Liver (tissue), 9 donors: ENCODE measurements around the gene MEOX1. TPM values are rescaled to one million over a fixed set of nuclear protein-coding genes. Genes with fewer than 3 reads are reported as not detected.

Source experiments
- DNase-seq: peaks from one replicate; pipeline ENCODE4 v3.0.0-alpha.2; 2017; ENCODE audit warnings: low spot score
- H3K27ac ChIP-seq, 2 donors: one replicate each; pipeline ENCODE4 v1.7.0; 2013; ENCODE audit warnings: inconsistent platforms in 2 of 2, low read length in 2 of 2, control low read depth in 1 of 2, low read depth in 1 of 2, mild to moderate bottlenecking in 1 of 2
- H3K27me3 ChIP-seq, 4 donors: one replicate each; pipeline versions ENCODE4 v1.6.1 to v1.7.0; 2013; ENCODE audit warnings: low read length in 3 of 4, inconsistent platforms in 1 of 4, mild to moderate bottlenecking in 1 of 4, moderate library complexity in 1 of 4; ENCODE audit not compliant: control insufficient read depth in 4 of 4, insufficient read depth in 4 of 4
- H3K36me3 ChIP-seq, 4 donors: one replicate each; pipeline versions ENCODE4 v1.6.1 to v1.7.0; 2013; ENCODE audit warnings: low read length in 3 of 4, mild to moderate bottlenecking in 3 of 4, low read depth in 1 of 4, moderate library complexity in 1 of 4; ENCODE audit not compliant: control insufficient read depth in 4 of 4, insufficient read depth in 3 of 4
- H3K4me1 ChIP-seq, 4 donors: one replicate each; pipeline versions ENCODE4 v1.6.1 to v1.7.0; 2013; ENCODE audit warnings: low read length in 3 of 4, mild to moderate bottlenecking in 3 of 4, moderate library complexity in 1 of 4; ENCODE audit not compliant: control insufficient read depth in 4 of 4, insufficient read depth in 4 of 4
- H3K4me3 ChIP-seq, 3 donors: one replicate each; pipeline versions ENCODE4 v1.6.1 to v1.7.0; 2013; ENCODE audit warnings: low read length in 3 of 3, control low read depth in 1 of 3, low read depth in 1 of 3, mild to moderate bottlenecking in 1 of 3
- H3K9ac ChIP-seq, 2 donors: one replicate each; pipeline ENCODE4 v1.7.0; 2013; ENCODE audit warnings: low read length in 2 of 2, mild to moderate bottlenecking in 2 of 2, moderate library complexity in 2 of 2, control low read depth in 1 of 2, low read depth in 1 of 2
- H3K9me3 ChIP-seq, 4 donors: one replicate each; pipeline versions ENCODE4 v1.6.1 to v1.7.0; 2013; ENCODE audit warnings: low read length in 3 of 4; ENCODE audit not compliant: control insufficient read depth in 4 of 4
- EGR1 ChIP-seq, 2 donors: IDR thresholded peaks; 2 replicates each; pipeline ENCODE4 v1.6.1; 2016 to 2018; ENCODE audit warnings: antibody characterized with exemption in 2 of 2, low read depth in 2 of 2
- FOXA1 ChIP-seq: IDR thresholded peaks from 2 replicates; pipeline ENCODE4 v1.6.1; 2016; ENCODE audit warnings: antibody characterized with exemption
- FOXA2 ChIP-seq: IDR thresholded peaks from 2 replicates; pipeline ENCODE4 v1.6.1; 2016; ENCODE audit warnings: antibody characterized with exemption
- GABPA ChIP-seq, 2 donors: IDR thresholded peaks in 1 of 2; conservative IDR thresholded peaks in 1 of 2; 2 replicates each; pipeline ENCODE4 v1.6.1; 2016; ENCODE audit warnings: antibody characterized with exemption in 2 of 2, mild to moderate bottlenecking in 1 of 2, moderate library complexity in 1 of 2
- HNF4A ChIP-seq, 2 donors: conservative IDR thresholded peaks; 2 replicates each; pipeline ENCODE4 v1.6.1; 2016; ENCODE audit warnings: antibody characterized with exemption in 2 of 2, mild to moderate bottlenecking in 2 of 2
- HNF4G ChIP-seq: IDR thresholded peaks from 2 replicates; pipeline ENCODE4 v1.6.1; 2016; ENCODE audit warnings: antibody characterized with exemption
- JUND ChIP-seq, 2 donors: IDR thresholded peaks; 2 replicates each; pipeline ENCODE4 v1.6.1; 2016; ENCODE audit warnings: antibody characterized with exemption in 2 of 2
- NR2F2 ChIP-seq: IDR thresholded peaks from 2 replicates; pipeline ENCODE4 v1.6.1; 2016; ENCODE audit warnings: antibody characterized with exemption
- RAD21 ChIP-seq, 2 donors: IDR thresholded peaks; 2 replicates each; pipeline ENCODE4 v1.6.1; 2016; ENCODE audit warnings: antibody characterized with exemption in 2 of 2, mild to moderate bottlenecking in 2 of 2
- REST ChIP-seq: IDR thresholded peaks from 2 replicates; pipeline ENCODE4 v1.6.1; 2016; ENCODE audit warnings: antibody characterized with exemption, mild to moderate bottlenecking
- RXRA ChIP-seq, 2 donors: IDR thresholded peaks; 2 replicates each; pipeline ENCODE4 v1.6.1; 2017 to 2018; ENCODE audit warnings: antibody characterized with exemption in 2 of 2, mild to moderate bottlenecking in 1 of 2
- SP1 ChIP-seq: IDR thresholded peaks from 2 replicates; pipeline ENCODE4 v1.6.1; 2018; ENCODE audit warnings: antibody characterized with exemption, mild to moderate bottlenecking
- TAF1 ChIP-seq: conservative IDR thresholded peaks from 2 replicates; pipeline ENCODE4 v1.6.1; 2016; ENCODE audit warnings: antibody characterized with exemption, mild to moderate bottlenecking
- YY1 ChIP-seq: IDR thresholded peaks from 2 replicates; pipeline ENCODE4 v1.6.1; 2016; ENCODE audit warnings: antibody characterized with exemption, mild to moderate bottlenecking
- WGBS: extraction: QIAGEN DNeasy Blood & Tissue Kit; methylation state at CpG from one replicate; pipeline ENCODE4 v1.1.7; 2013; 5-methylcytosine and 5-hydroxymethylcytosine counted together
- polyA plus RNA-seq, 2 donors: library from polyadenylated mRNA; stranded (reverse) in 1 of 2; unstranded in 1 of 2; fragments of 200-250 nt in 1 of 2; fragments of >200 nt in 1 of 2; fragmentation: Nextera tagmentation in 1 of 2; extraction: Ambion mirVana in 1 of 2; gene quantifications; one replicate each; pipeline versions ENCODE4 v1.2.1 to v1.2.3, GENCODE V29; 2013 to 2015
- total RNA-seq, 2 donors: library from RNA; depleted of rRNA; stranded (reverse); fragments of >200 nt; gene quantifications; one replicate each; pipeline ENCODE4 v1.2.3, GENCODE V29; 2014
- TF ChIP-seq, protein P1 (sequence below): IDR thresholded peaks from 2 replicates; pipeline ENCODE4 v1.6.1; 2016; ENCODE audit warnings: antibody characterized with exemption
- TF ChIP-seq, protein P2 (sequence below): fragments of 150-350 bp; IDR thresholded peaks from 2 replicates; pipeline ENCODE4 v1.5.1; 2017; ENCODE audit warnings: improper control_type of control experiment, low read depth, low read length; ENCODE audit not compliant: missing input control
- TF ChIP-seq, protein P3 (sequence below): IDR thresholded peaks from 2 replicates; pipeline ENCODE4 v1.6.1; 2016; ENCODE audit warnings: antibody characterized with exemption
- donor health status: healthy.
- donor health status: healthy.
- donor health status: healthy.
- donor health status: healthy.
- donor health status: healthy.

The MEOX1 gene
- total and polyA plus RNA-seq, 4 donors: 0.05 to 0.33 TPM; not detected in 2

- Histone ChIP-seq H3K4me3 (no peak overlapping the region), H3K27me3 (no peaks in the 10 kb centered on the region), H3K27ac (no peak overlapping the region), H3K9ac (no peak overlapping the region), H3K9me3 (no peaks in the 10 kb centered on the region), H3K4me1 (no peaks in the 10 kb centered on the region), H3K36me3 (no peaks in the 10 kb centered on the region)
- WGBS: 77% methylated on average over 6 of the region's 6 CpGs
- TF ChIP-seq, protein P1, sequence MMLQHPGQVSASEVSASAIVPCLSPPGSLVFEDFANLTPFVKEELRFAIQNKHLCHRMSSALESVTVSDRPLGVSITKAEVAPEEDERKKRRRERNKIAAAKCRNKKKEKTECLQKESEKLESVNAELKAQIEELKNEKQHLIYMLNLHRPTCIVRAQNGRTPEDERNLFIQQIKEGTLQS: no peak
- TF ChIP-seq JUND (IDR thresholded peaks at IDR 0.05): no peak
- TF ChIP-seq YY1: no peak
- TF ChIP-seq FOXA1: no peak
- no peak for TF ChIP-seq TAF1
- no peak for TF ChIP-seq RXRA (IDR thresholded peaks at IDR 0.05)
- TF ChIP-seq RAD21 (IDR thresholded peaks at IDR 0.05): no peak
- TF ChIP-seq FOXA2: no peak
- TF ChIP-seq, protein P2, sequence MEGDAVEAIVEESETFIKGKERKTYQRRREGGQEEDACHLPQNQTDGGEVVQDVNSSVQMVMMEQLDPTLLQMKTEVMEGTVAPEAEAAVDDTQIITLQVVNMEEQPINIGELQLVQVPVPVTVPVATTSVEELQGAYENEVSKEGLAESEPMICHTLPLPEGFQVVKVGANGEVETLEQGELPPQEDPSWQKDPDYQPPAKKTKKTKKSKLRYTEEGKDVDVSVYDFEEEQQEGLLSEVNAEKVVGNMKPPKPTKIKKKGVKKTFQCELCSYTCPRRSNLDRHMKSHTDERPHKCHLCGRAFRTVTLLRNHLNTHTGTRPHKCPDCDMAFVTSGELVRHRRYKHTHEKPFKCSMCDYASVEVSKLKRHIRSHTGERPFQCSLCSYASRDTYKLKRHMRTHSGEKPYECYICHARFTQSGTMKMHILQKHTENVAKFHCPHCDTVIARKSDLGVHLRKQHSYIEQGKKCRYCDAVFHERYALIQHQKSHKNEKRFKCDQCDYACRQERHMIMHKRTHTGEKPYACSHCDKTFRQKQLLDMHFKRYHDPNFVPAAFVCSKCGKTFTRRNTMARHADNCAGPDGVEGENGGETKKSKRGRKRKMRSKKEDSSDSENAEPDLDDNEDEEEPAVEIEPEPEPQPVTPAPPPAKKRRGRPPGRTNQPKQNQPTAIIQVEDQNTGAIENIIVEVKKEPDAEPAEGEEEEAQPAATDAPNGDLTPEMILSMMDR: no peak
- no peak for DNase-seq
These were observed 29.6 kb upstream of the MEOX1 start for GRCh38 chr17:43691317-43691693.

- WGBS: 61% methylated on average over 9 of the region's 9 CpGs
- Histone ChIP-seq H3K4me1 (no peaks in the 10 kb centered on the region), H3K27ac (no peak overlapping the region), H3K36me3 (no peaks in the 10 kb centered on the region), H3K9me3 (no peaks in the 10 kb centered on the region), H3K27me3 (no peaks in the 10 kb centered on the region), H3K9ac (no peak overlapping the region), H3K4me3 (no peak overlapping the region)
- DNase-seq: no peak
- TF ChIP-seq GABPA (IDR thresholded peaks at IDR 0.05 in 1 of 2, conservative IDR thresholded peaks at IDR 0.05 in 1 of 2) (no peak), EGR1 (IDR thresholded peaks at IDR 0.05; ENCODE audit: low read depth in 2 of 2) (no peak), RAD21 (IDR thresholded peaks at IDR 0.05) (no peak), REST (no peak), FOXA1 (no peak), SP1 (no peak), NR2F2 (no peak), HNF4A (conservative IDR thresholded peaks at IDR 0.05) (no peak), TAF1 (no peak), HNF4G (no peak), JUND (IDR thresholded peaks at IDR 0.05) (no peak)
- TF ChIP-seq, protein P2: no peak
- TF ChIP-seq, protein P1: no peak
- TF ChIP-seq, protein P3, sequence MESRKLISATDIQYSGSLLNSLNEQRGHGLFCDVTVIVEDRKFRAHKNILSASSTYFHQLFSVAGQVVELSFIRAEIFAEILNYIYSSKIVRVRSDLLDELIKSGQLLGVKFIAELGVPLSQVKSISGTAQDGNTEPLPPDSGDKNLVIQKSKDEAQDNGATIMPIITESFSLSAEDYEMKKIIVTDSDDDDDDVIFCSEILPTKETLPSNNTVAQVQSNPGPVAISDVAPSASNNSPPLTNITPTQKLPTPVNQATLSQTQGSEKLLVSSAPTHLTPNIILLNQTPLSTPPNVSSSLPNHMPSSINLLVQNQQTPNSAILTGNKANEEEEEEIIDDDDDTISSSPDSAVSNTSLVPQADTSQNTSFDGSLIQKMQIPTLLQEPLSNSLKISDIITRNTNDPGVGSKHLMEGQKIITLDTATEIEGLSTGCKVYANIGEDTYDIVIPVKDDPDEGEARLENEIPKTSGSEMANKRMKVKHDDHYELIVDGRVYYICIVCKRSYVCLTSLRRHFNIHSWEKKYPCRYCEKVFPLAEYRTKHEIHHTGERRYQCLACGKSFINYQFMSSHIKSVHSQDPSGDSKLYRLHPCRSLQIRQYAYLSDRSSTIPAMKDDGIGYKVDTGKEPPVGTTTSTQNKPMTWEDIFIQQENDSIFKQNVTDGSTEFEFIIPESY: no peak
These were observed 29.0 kb upstream of the MEOX1 start for GRCh38 chr17:43690624-43691316.
